SJCRH30 (cell line): ENCODE measurements around the gene NDUFB8. TPM values are rescaled to one million over a fixed set of nuclear protein-coding genes. Genes with fewer than 3 reads are reported as not detected.
"Not testable (repeated sequence)": the region's sequence is repeated elsewhere in the genome, so short reads cannot be mapped to it uniquely, and the experiment has no call there.

ENCODE experiments used
- DNase-seq, 2 experiments: peaks; one replicate each; pipeline ENCODE4 v3.0.0-alpha.2; 2015 to 2020
- H3K27ac ChIP-seq: fragments of 250-450 bp; sonication (Bioruptor Pico); 2 replicates; pipeline ENCODE4 v1.5.1; 2020; ENCODE audit warnings: mild to moderate bottlenecking, moderate library complexity
- H3K27me3 ChIP-seq: fragments of 250-450 bp; sonication (Bioruptor Pico); 2 replicates; pipeline ENCODE4 v1.5.1; 2020; ENCODE audit warnings: mild to moderate bottlenecking, moderate library complexity
- H3K36me3 ChIP-seq: fragments of 250-450 bp; sonication (Bioruptor Pico); 2 replicates; pipeline ENCODE4 v1.5.1; 2020; ENCODE audit warnings: mild to moderate bottlenecking, moderate library complexity
- H3K4me1 ChIP-seq: fragments of 250-450 bp; sonication (Bioruptor Pico); 2 replicates; pipeline ENCODE4 v1.5.1; 2020; ENCODE audit warnings: mild to moderate bottlenecking, moderate library complexity
- H3K4me3 ChIP-seq: fragments of 250-450 bp; sonication (Bioruptor Pico); 2 replicates; pipeline ENCODE4 v1.5.1; 2020; ENCODE audit warnings: mild to moderate bottlenecking, moderate library complexity
- H3K9me3 ChIP-seq: fragments of 250-450 bp; sonication (Bioruptor Pico); replicated peaks from 2 replicates; pipeline ENCODE4 v1.5.1; 2020; ENCODE audit warnings: mild to moderate bottlenecking, moderate library complexity
- total RNA-seq: library from RNA; depleted of rRNA; stranded (reverse); fragments of >200 nt; shearing (Covaris generic); gene quantifications from 2 replicates; pipeline ENCODE4 v1.2.3, GENCODE V29; 2014; rRNA removed

NDUFB8 gene
- total RNA-seq: 293 and 330 TPM in 2 replicates

DNA sequence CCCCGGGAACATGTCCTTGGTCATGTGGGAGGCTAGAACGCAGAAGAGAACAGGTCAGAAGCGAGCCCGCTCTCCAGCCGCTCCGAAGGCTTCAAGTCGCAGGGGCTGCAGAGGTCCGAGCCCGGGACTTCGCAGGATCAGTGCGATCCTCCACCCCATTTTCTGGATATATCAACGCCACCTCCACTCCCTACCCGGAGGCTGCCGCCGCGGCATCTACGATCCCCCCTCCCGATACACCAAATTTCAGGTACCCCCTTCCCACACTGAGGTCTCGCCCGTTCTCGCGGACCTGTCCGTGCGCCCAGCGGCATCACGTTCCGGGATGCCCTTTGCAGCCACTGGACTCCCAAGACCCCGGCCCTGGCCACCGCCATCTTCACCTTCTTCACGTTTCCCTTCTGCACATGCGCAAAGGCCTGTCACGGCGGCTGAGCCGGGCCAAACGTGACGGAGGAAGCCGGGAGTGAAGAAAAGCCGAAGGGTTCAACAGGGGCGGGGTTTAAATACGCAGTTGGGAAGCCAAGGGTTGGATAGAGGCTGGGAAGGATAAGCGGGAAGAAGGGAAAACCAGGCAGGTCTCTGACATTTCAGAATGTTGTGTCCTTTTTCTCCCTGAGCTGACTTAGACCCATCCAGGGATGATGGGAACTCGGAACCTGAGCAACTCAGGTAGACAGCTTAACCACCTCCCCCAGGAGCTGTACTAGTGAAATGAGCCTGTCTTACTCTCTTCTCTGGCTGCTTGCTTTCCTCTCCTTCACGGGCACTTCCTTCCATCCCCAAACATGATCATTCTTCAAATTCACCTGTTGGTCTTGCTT lies at the start of gene NDUFB8:
NDUFB8 (minus strand) TSS at position 397 of the 824 bp plus-strand sequence; CDS start at position 377, 20 bp downstream.
- Histone ChIP-seq H3K27ac (peak within 1 kb of the TSS; percentile 45), H3K4me1 (peaks cover 15% of the 10 kb centered on the region), H3K36me3 (peaks cover 19% of the 10 kb centered on the region), H3K9me3 (no peaks in the 10 kb centered on the region), H3K27me3 (no peaks in the 10 kb centered on the region), H3K4me3 (peak within 1 kb of the TSS; percentile 79)
- peak; percentile 92 to 95 for DNase-seq

GRCh38 chr10:100576282-100576635 lies 46.6 kb upstream of the NDUFB8 start:
- DNase-seq: no peak
- Histone ChIP-seq H3K27ac (no peak overlapping the region), H3K9me3 (no peaks in the 10 kb centered on the region), H3K27me3 (peaks cover 2% of the 10 kb centered on the region; the same call in 1 of the 2 replicates), H3K4me1 (no peaks in the 10 kb centered on the region), H3K4me3 (no peak overlapping the region), H3K36me3 (no peaks in the 10 kb centered on the region)

- no peaks in the 10 kb centered on the region for H3K36me3 ChIP-seq
- no peak overlapping the region for H3K27ac ChIP-seq
- no peaks in the 10 kb centered on the region for H3K4me1 ChIP-seq
- H3K27me3 ChIP-seq: peaks cover 2% of the 10 kb centered on the region; the same call in 1 of the 2 replicates
- H3K9me3 ChIP-seq: no peaks in the 10 kb centered on the region
- no peak overlapping the region for H3K4me3 ChIP-seq
- no peak for DNase-seq
Measured at GRCh38 chr10:100575585-100576281, 46.1 kb upstream of the NDUFB8 start.

DNA sequence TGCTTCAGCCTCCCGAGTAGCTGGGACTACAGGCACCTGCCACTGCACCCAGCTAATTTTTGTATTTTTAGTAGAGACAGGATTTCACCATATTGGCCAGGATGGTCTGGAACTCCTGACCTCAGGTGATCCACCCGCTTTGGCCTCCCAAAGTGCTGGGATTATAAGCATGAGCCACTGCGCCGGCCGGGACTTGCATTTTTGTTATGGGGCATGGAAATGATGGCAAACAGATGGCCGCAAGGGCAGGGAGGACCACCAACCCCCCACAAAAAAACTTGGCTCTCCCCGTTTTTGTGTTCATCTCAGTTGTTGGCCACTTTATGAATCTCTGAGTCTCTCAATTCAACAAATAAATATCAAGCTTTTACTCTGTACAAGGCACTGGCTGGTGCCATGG lies 45.5 kb upstream of the NDUFB8 start:
- not testable (repeated sequence) for DNase-seq, H3K4me1 ChIP-seq, H3K9me3 ChIP-seq, H3K4me3 ChIP-seq, H3K27me3 ChIP-seq, H3K36me3 ChIP-seq, H3K27ac ChIP-seq

DNA sequence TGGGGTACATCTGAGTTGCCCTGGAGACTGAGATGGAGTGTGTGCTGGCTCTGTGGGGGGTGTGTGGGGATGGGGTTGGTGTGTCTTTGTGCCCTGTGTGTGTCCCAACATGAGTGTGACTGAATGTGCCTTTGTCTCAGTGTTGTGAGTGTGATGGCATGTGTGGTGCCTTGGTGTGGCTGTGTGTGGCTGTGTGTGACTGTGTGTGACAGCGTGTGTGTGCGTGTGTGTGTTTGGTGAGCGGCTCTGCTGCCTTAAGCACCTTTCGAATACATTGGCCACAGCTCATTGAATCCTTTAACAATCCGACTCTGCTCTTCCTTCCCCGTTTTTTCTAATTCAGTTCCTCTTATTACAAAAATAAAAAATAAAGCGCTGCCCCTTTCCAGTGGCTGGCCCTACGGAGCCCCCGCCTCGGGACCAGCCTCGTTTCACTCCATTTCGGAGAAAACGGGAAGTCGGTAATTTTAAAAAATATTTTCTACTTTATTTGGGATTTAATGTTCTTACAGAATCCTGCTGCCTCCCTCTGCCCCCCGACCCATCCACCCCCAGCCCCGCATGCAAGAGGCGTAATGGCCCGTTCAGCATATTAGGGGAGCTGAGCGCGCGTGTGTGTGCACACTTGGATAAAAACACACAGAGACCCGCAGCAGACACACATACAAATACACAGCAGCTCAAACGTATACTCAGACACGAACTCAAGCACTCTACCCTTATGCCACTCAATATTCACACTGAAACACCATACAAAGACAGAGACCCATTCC lies 41.6 kb upstream of the NDUFB8 start:
- Histone ChIP-seq H3K4me3 (no peak overlapping the region), H3K36me3 (no peaks in the 10 kb centered on the region), H3K4me1 (no peaks in the 10 kb centered on the region), H3K27me3 (peaks cover 17% of the 10 kb centered on the region; the same call in 1 of the 2 replicates), H3K9me3 (no peaks in the 10 kb centered on the region), H3K27ac (no peak overlapping the region)
- DNase-seq: no peak

DNA sequence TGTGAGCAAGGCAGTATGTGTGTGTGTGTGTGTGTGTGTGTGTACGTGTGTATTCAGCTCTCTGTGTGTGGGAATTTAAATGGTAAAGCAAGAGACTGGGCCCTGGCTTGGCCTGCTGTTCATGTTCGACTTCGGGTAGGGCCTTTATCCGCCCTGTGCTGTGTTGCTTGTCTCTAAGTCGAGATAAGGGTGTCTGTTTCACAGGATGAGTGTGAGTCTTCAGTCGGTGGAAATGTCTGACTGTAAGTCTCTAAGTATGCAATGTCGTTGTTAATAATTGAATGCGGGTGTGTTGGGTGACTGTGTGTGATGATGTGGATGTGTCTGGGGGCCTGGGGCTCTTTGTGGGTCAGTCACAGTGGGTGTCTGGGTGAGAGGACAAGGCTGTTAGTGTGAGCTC lies 40.8 kb upstream of the NDUFB8 start:
- Histone ChIP-seq H3K4me1 (no peaks in the 10 kb centered on the region), H3K36me3 (no peaks in the 10 kb centered on the region), H3K9me3 (no peaks in the 10 kb centered on the region), H3K27me3 (peaks cover 15% of the 10 kb centered on the region; the same call in 1 of the 2 replicates), H3K4me3 (no peak overlapping the region), H3K27ac (no peak overlapping the region)
- no peak for DNase-seq

DNA sequence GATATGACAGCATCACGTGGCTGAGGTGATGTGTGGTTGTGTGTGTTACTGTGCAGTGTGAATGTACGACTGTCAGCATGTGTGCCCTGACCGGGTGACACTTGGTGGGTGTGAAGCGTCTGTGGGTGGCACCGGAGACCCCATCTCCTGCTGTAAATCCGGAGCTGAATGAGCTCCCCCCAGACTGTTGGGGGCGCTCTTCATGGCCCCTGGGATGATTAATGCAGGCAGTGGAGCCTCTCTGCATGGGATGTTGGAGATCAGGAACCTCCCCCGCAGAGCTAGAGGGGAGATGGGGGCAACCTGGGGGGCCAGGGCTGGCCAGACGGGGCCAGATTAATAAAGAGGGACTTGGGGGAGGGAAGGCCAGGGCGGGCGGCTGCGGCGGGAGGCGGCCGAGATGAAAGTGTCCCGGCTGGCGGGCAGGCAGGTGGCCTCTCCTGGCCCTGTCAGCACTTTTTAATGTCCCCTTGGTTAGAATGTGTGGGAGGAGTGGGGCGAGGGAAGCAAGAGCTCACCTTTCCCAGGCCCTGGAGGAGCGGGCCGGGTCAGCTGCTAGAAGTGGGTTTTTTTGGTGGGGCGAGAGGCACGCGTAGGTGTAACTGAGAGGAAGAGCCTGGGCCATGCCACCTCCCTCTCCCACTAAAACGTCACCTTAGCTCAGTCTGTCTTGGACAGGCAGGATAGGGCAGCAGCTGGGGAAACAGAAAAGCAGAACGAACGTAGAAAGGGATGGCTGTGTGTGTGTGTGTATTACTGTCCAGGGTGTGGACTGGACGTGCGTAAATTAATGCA lies 40.2 kb upstream of the NDUFB8 start:
- Histone ChIP-seq H3K27ac (no peak overlapping the region), H3K36me3 (no peaks in the 10 kb centered on the region), H3K27me3 (peaks cover 15% of the 10 kb centered on the region; the same call in 1 of the 2 replicates), H3K4me3 (peak overlapping the region; percentile 49), H3K4me1 (no peaks in the 10 kb centered on the region), H3K9me3 (no peaks in the 10 kb centered on the region)
- DNase-seq: peak in 1 of 2 experiments; percentile 56

DNA sequence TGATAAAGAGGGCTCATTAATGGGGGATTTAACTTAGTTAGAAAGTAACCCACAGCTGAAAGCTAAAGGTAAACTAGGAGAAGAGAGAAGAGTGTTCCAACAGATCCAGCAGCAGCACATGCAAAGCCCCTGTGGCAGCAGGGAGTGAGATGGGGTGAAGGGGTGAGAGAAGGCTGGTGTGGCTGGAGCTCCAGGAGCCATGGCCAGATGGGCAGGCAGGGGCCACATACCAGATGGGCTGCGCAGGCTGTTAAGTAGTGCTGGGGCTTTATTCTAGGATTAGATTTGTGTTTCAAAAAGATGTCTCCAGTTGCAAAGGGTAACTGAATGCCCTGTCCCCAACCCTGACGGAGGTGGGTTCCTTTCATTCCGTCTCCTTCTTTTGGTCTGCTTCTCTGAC lies 39.2 kb upstream of the NDUFB8 start:
- Histone ChIP-seq H3K4me3 (no peak overlapping the region), H3K27me3 (peaks cover 15% of the 10 kb centered on the region; the same call in 1 of the 2 replicates), H3K27ac (no peak overlapping the region), H3K9me3 (no peaks in the 10 kb centered on the region), H3K36me3 (no peaks in the 10 kb centered on the region), H3K4me1 (no peaks in the 10 kb centered on the region)
- no peak for DNase-seq

DNA sequence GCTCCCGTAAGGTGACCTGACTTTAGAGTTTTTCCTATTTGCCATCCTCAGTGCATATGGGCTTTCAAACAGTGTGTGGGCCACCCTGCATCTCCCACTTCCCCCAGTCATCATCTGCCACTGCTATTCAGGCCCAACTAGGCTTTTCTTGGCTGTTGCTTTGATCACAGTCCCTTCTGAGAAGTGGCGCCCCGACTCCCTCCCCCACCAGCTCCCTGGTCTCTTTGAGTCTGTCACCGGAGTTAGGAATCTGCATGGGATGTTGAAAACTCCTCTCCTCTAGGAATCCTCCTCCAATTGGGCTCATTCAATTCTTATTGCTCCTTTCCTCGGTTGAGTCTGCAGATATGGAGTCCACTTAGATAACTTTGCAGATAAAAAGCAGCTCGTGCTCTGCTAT lies 38.2 kb upstream of the NDUFB8 start:
- Histone ChIP-seq H3K27me3 (peaks cover 17% of the 10 kb centered on the region; the same call in 1 of the 2 replicates), H3K9me3 (no peaks in the 10 kb centered on the region), H3K27ac (no peak overlapping the region), H3K4me3 (no peak overlapping the region), H3K4me1 (no peaks in the 10 kb centered on the region), H3K36me3 (no peaks in the 10 kb centered on the region)
- DNase-seq: no peak

DNA sequence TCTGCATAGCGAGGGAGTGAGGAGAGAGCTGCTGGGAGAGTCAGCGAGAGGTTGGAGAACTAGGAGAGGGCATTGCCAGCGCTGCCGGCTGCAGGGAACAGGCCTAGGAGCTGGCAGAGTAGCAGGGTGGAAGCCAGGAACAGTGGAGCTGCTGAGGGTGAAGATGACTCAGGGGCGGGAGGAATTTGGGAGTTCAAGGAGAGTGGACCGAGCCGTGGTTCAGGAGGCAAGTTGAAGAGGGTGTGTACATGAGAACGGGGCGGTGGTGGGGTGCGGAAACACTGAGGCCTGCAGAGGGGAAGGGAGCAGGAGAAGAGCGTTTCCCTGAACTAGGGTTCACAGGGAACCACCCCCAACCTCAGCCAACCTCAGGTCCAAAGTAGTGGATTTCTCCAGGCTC lies 37.6 kb upstream of the NDUFB8 start:
- H3K4me1 ChIP-seq: no peaks in the 10 kb centered on the region
- H3K4me3 ChIP-seq: no peak overlapping the region
- no peak for DNase-seq
- no peak overlapping the region for H3K27ac ChIP-seq
- peaks cover 17% of the 10 kb centered on the region; the same call in 1 of the 2 replicates for H3K27me3 ChIP-seq
- H3K9me3 ChIP-seq: no peaks in the 10 kb centered on the region
- H3K36me3 ChIP-seq: no peaks in the 10 kb centered on the region

DNA sequence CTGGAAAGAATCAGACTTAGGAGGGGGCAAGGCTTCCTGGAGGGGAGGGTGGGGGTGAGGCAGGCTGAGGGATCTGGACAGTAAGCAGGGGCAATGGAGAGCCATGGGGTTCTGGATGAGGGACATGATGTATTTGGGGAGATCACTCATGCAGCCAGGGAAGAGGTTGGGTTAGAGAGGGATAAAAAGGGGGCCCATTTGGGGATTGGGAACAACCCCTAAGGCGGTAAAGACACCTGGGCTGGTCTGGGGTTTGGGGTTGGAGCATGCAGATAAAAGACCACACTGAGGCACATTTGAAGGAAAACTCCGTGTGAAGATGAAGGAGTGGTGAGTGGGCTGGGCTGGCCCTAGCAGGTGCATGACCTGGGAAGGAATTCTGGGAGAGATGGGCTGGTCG lies 36.9 kb upstream of the NDUFB8 start:
- no peak overlapping the region for H3K27ac ChIP-seq
- H3K4me1 ChIP-seq: no peaks in the 10 kb centered on the region
- DNase-seq: no peak
- H3K27me3 ChIP-seq: peaks cover 17% of the 10 kb centered on the region; the same call in 1 of the 2 replicates
- no peaks in the 10 kb centered on the region for H3K9me3 ChIP-seq
- H3K36me3 ChIP-seq: no peaks in the 10 kb centered on the region
- no peak overlapping the region for H3K4me3 ChIP-seq

DNA sequence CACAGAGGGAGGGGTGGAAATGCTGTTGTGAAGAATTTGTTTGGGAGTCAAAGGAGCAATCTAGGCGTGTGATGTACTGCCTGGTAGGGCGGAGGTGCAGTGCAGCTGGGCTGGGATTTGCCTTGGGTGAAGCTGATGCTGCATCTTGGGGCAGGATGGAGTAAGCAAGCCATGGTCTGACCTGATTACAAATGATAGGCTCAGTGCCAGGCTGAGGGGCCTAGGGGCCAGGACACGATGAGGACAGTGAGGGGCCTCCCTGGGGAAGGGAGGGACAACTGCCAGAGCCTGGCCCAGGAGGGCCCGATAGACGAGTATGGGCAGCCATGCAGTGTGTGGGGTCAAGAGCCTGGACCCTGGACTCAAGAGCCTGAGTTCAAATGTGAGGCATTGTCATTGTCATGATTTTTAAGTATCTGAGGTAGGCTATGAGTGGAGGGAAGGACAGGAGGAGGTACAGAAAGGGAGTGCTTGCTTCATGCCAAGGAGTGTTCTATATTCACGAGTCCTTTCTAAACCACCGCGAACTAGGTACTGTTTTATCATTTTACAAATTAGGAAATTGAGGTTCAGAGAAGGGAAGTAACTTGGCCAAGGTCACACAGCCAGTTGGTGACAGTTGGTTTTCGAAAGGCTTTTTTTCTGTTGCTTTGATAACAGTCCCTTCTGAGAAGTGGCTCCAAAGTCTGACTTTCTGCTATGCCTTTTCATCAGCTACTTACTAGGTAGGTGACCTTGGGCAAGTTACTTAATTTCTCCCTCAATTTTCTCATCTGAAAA lies 35.7 kb upstream of the NDUFB8 start:
- no peak overlapping the region for H3K27ac ChIP-seq
- no peaks in the 10 kb centered on the region for H3K4me1 ChIP-seq
- no peaks in the 10 kb centered on the region for H3K36me3 ChIP-seq
- H3K4me3 ChIP-seq: no peak overlapping the region
- peaks cover 17% of the 10 kb centered on the region; the same call in 1 of the 2 replicates for H3K27me3 ChIP-seq
- H3K9me3 ChIP-seq: no peaks in the 10 kb centered on the region
- no peak for DNase-seq

- H3K4me3 ChIP-seq: no peak overlapping the region
- no peak for DNase-seq
Measured at GRCh38 chr10:100562008-100562672, 32.5 kb upstream of the NDUFB8 start.

More at GRCh38 chr10:100562008-100562672, 32.5 kb upstream of the NDUFB8 start:
- Histone ChIP-seq H3K9me3 (no peaks in the 10 kb centered on the region), H3K36me3 (no peaks in the 10 kb centered on the region), H3K4me1 (no peaks in the 10 kb centered on the region), H3K27me3 (0 out of 2 replicates have a peak, but pooled peaks cover 2% of the 10 kb centered on the region), H3K27ac (no peak overlapping the region)
